HG02938 (cell line): ENCODE measurements around the gene PLSCR1.
A peak's percentile ranks its signal among the peaks of the same experiment; 100 is the strongest.
"Not testable (repeated sequence)": the region's sequence is repeated elsewhere in the genome, so short reads cannot be mapped to it uniquely, and the experiment has no call there.

Source experiments
- ATAC-seq: cut with Tn5 transposase; IDR thresholded peaks from one replicate; pipeline ENCODE4 v1.9.1; 2021; ENCODE audit warnings: mild to moderate bottlenecking, moderate library complexity; ENCODE audit not compliant: unreplicated experiment

The PLSCR1 gene

GRCh38 chr3:146485297-146485696 is 59.1 kb downstream of the PLSCR1 start:
- no peak for ATAC-seq

- ATAC-seq, result no peak
Observed at GRCh38 chr3:146476094-146476740, 68.2 kb downstream of the PLSCR1 start.

GRCh38 chr3:146474976-146475375 is 69.4 kb downstream of the PLSCR1 start:
- ATAC-seq, result not testable (repeated sequence)

- no peak for ATAC-seq
Observed at GRCh38 chr3:146473726-146474125, 70.7 kb downstream of the PLSCR1 start.

- ATAC-seq, result no peak
Observed at GRCh38 chr3:146472611-146473010, 71.8 kb downstream of the PLSCR1 start.

GRCh38 chr3:146471012-146471411 is 73.4 kb downstream of the PLSCR1 start:
- ATAC-seq, result no peak

- no peak for ATAC-seq
Observed at GRCh38 chr3:146470425-146470990, 73.9 kb downstream of the PLSCR1 start.

- ATAC-seq, result peak; percentile 95
Observed at GRCh38 chr3:146469150-146470017, 75.0 kb downstream of the PLSCR1 start, which contains the start of gene PLSCR2. Gene PLSCR2, minus strand, starts transcription at chr3:146469561. Its CDS starts 9,657 bp downstream, at chr3:146459904.

GRCh38 chr3:146468671-146469149 is 75.7 kb downstream of the PLSCR1 start:
- no peak for ATAC-seq

GRCh38 chr3:146468234-146468633 is 76.2 kb downstream of the PLSCR1 start:
- no peak for ATAC-seq

GRCh38 chr3:146466604-146467003 is 77.8 kb downstream of the PLSCR1 start:
- no peak for ATAC-seq

- no peak for ATAC-seq
Observed at GRCh38 chr3:146465693-146466465, 78.5 kb downstream of the PLSCR1 start.
